ENCODE results near the gene TBCCD1. TPM values are rescaled to one million over a fixed set of nuclear protein-coding genes. Genes with fewer than 3 reads are reported as not detected.

TBCCD1 gene
- total RNA-seq, 1 donor from 2014 or later = 8.7 TPM

- Histone ChIP-seq H3K9ac (ENCODE audit: low read length) (no peak overlapping the region), H3K79me2 (ENCODE audit: insufficient read depth, low read length) (no peaks in the 10 kb centered on the region), H3K4me3 (ENCODE audit: insufficient read depth, low read depth, low read length) (no peak overlapping the region), H3K4me1 (ENCODE audit: insufficient read depth, low read length) (no peaks in the 10 kb centered on the region), H2AFZ (ENCODE audit: low read depth, low read length) (no peak overlapping the region), H3K36me3 (ENCODE audit: insufficient read depth, low read length) (no peaks in the 10 kb centered on the region), H3K4me2 (ENCODE audit: low read length) (no peak overlapping the region), H3K27ac (ENCODE audit: low read depth, low read length) (no peak overlapping the region), H4K20me1 (ENCODE audit: insufficient read depth, low read length) (no peaks in the 10 kb centered on the region), H3K9me3 (ENCODE audit: insufficient read depth, low read depth, low read length) (peaks cover 4% of the 10 kb centered on the region), H3K27me3 (ENCODE audit: insufficient read depth, low read length) (peaks cover 25% of the 10 kb centered on the region)
- no peak for DNase-seq (ENCODE audit: low read depth)
- TF ChIP-seq EZH2 (IDR thresholded peaks at IDR 0.05; ENCODE audit: insufficient read depth, low read length) (no peak), CTCF (IDR thresholded peaks at IDR 0.05; ENCODE audit: insufficient read depth, low read depth, low read length) (no peak)
- no peak for FAIRE-seq
- peaks cover 2% of the 10 kb centered on the region for H3K9me3 Mint-ChIP-seq (ENCODE audit: unreplicated experiment)
- no peak overlapping the region for H3K4me3 Mint-ChIP-seq (ENCODE audit: unreplicated experiment)
- peaks cover 50% of the 10 kb centered on the region for H3K27me3 Mint-ChIP-seq (ENCODE audit: low read depth, unreplicated experiment)
- no peak overlapping the region for H3K27ac Mint-ChIP-seq (ENCODE audit: unreplicated experiment)
- peaks cover 5% of the 10 kb centered on the region for H3K4me1 Mint-ChIP-seq (ENCODE audit: low read depth, unreplicated experiment)
- H3K36me3 Mint-ChIP-seq (ENCODE audit: low read depth, unreplicated experiment) = peaks cover 2% of the 10 kb centered on the region
Measured at GRCh38 chr3:186515125-186515524, 52.0 kb downstream of the TBCCD1 start.

- Histone ChIP-seq H3K27ac (ENCODE audit: low read depth, low read length) (no peak overlapping the region), H4K20me1 (ENCODE audit: insufficient read depth, low read length) (no peaks in the 10 kb centered on the region), H3K4me1 (ENCODE audit: insufficient read depth, low read length) (no peaks in the 10 kb centered on the region), H3K9ac (ENCODE audit: low read length) (no peak overlapping the region), H3K79me2 (ENCODE audit: insufficient read depth, low read length) (no peaks in the 10 kb centered on the region), H3K36me3 (ENCODE audit: insufficient read depth, low read length) (no peaks in the 10 kb centered on the region), H2AFZ (ENCODE audit: low read depth, low read length) (no peak overlapping the region), H3K4me3 (ENCODE audit: insufficient read depth, low read depth, low read length) (no peak overlapping the region), H3K4me2 (ENCODE audit: low read length) (no peak overlapping the region), H3K9me3 (ENCODE audit: insufficient read depth, low read depth, low read length) (peaks cover 4% of the 10 kb centered on the region), H3K27me3 (ENCODE audit: insufficient read depth, low read length) (peaks cover 25% of the 10 kb centered on the region)
- H3K27ac Mint-ChIP-seq (ENCODE audit: unreplicated experiment) = no peak overlapping the region
- H3K27me3 Mint-ChIP-seq (ENCODE audit: low read depth, unreplicated experiment) = peaks cover 52% of the 10 kb centered on the region
- DNase-seq (ENCODE audit: low read depth) (no peak), FAIRE-seq (no peak)
- no peak overlapping the region for H3K4me3 Mint-ChIP-seq (ENCODE audit: unreplicated experiment)
- H3K9me3 Mint-ChIP-seq (ENCODE audit: unreplicated experiment) = peaks cover 2% of the 10 kb centered on the region
- peaks cover 2% of the 10 kb centered on the region for H3K36me3 Mint-ChIP-seq (ENCODE audit: low read depth, unreplicated experiment)
- TF ChIP-seq EZH2 (IDR thresholded peaks at IDR 0.05; ENCODE audit: insufficient read depth, low read length) (no peak), CTCF (IDR thresholded peaks at IDR 0.05; ENCODE audit: insufficient read depth, low read depth, low read length) (peak; percentile 42)
- peaks cover 5% of the 10 kb centered on the region for H3K4me1 Mint-ChIP-seq (ENCODE audit: low read depth, unreplicated experiment)
Measured at GRCh38 chr3:186514296-186515002, 52.7 kb downstream of the TBCCD1 start.

GRCh38 chr3:186513386-186513785 lies 53.8 kb downstream of the TBCCD1 start:
- Histone ChIP-seq H3K4me2 (ENCODE audit: low read length) (no peak overlapping the region), H3K4me3 (ENCODE audit: insufficient read depth, low read depth, low read length) (no peak overlapping the region), H2AFZ (ENCODE audit: low read depth, low read length) (no peak overlapping the region), H3K9me3 (ENCODE audit: insufficient read depth, low read depth, low read length) (peaks cover 4% of the 10 kb centered on the region), H3K9ac (ENCODE audit: low read length) (no peak overlapping the region), H3K27me3 (ENCODE audit: insufficient read depth, low read length) (peaks cover 20% of the 10 kb centered on the region), H3K36me3 (ENCODE audit: insufficient read depth, low read length) (no peaks in the 10 kb centered on the region), H3K4me1 (ENCODE audit: insufficient read depth, low read length) (no peaks in the 10 kb centered on the region), H4K20me1 (ENCODE audit: insufficient read depth, low read length) (no peaks in the 10 kb centered on the region), H3K79me2 (ENCODE audit: insufficient read depth, low read length) (no peaks in the 10 kb centered on the region), H3K27ac (ENCODE audit: low read depth, low read length) (no peak overlapping the region)
- Mint-ChIP-seq H3K27ac (ENCODE audit: unreplicated experiment) (no peak overlapping the region), H3K36me3 (ENCODE audit: low read depth, unreplicated experiment) (peaks cover 2% of the 10 kb centered on the region), H3K27me3 (ENCODE audit: low read depth, unreplicated experiment) (peaks cover 50% of the 10 kb centered on the region), H3K4me1 (ENCODE audit: low read depth, unreplicated experiment) (peaks cover 5% of the 10 kb centered on the region), H3K4me3 (ENCODE audit: unreplicated experiment) (no peak overlapping the region), H3K9me3 (ENCODE audit: unreplicated experiment) (peaks cover 2% of the 10 kb centered on the region)
- DNase-seq (ENCODE audit: low read depth) (no peak), FAIRE-seq (no peak)
- TF ChIP-seq CTCF (IDR thresholded peaks at IDR 0.05; ENCODE audit: insufficient read depth, low read depth, low read length) (no peak), EZH2 (IDR thresholded peaks at IDR 0.05; ENCODE audit: insufficient read depth, low read length) (no peak)
